SW480 (cell line): ENCODE data around the gene GPR108.

Experiments
- DNase-seq: peaks from one replicate; pipeline ENCODE4 v3.0.0-alpha.2; 2016; ENCODE audit warnings: low spot score

Gene GPR108

DNA sequence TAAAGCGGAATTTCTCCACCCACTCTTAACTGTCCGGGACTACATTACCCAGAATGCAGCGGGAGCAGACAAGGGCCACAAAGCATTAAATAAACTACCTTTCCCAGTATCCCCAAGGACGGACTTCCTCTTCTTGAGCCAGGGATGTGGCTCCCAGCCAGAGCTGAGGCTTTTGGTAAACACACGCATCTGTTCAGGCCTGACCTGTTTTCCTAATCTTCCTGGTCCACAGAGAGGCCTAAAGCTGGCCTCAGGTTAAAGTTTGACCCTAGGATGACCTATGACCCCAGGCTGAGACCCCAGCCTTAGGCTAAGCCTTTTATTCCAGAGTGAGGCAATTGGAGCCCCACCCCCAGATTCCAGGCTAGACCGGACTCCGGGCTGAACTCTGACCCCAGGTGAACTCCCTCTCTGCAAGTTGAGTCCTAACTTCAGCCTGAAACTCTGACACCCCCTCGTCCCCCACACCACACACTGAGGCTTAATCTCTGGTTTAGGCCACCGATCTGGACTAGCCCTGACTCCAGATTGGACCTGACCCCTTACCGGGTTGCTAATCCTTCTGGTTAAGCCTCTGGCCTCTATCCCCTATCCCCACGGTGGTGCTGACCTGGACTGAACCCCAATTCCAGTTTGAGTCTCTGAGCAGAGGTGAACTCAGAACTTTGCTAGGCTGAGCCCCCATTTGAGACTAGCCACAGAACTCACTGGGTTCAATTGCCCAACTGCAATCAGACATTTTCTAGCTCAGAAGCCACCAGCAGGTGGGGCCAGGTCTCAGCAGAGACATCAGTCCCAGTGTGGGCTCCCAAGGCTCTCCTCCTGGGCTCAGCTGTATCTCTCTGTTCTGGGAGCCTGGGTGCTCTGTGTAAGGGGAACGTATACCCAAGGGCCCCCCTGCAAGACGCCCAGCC, 750 bp upstream of the GPR108 start:
- DNase-seq = peak; percentile 85

DNA sequence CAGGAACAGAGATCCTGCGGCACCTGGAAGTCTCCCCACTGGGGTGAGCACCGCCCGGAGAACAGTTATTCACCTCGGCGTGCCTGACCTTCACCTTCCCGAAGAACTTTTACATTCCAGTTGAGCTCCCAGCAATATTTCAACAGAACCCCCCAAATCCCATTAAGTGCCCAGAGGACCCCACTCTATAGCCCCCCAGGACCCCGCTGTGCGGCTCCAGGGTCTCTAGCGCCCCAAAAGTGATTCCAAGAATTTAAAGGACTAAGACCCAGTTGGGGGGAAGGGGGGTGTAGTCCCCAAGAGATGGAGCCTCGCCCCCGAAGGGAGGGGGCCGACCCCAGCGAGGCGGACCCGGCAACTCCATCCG, 480 bp downstream of the GPR108 start:
- DNase-seq = no peak

DNA sequence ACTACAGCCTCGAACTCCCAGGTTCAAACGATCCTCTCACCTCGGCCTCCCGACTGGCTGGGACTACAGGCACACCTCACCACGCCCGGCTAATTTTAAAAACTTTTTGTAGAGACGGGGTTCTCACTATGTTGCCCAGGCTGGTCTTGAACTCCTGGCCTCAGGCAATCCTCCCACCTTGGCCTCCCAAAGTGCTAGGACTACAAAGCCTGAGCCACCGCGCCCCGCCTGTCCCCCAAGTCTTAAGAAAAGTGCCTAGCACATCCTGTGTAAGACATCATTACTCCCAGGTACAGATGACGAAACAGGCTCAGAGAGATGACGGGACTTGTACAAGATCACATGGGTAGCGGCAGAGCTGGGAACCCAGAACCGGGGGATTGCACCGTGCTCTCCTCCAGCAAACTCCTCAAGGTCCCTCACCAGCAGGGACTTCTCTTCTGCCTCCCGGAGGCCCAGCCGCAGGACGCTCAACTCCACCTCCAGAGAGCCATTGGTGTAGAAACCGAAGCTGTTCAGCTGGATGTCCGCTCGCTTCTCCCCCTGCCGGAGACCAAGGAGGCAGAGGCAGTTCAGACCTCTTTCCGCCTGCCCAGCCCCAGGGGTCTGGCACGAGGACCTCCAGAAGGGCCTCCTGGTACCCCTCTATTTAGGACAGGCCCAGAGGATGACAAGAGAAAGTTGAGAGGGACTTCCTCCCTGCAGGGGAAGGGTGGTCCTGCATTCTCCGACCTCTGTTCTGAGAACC, 1.0 kb downstream of the GPR108 start:
- DNase-seq = peak; percentile 77

DNA sequence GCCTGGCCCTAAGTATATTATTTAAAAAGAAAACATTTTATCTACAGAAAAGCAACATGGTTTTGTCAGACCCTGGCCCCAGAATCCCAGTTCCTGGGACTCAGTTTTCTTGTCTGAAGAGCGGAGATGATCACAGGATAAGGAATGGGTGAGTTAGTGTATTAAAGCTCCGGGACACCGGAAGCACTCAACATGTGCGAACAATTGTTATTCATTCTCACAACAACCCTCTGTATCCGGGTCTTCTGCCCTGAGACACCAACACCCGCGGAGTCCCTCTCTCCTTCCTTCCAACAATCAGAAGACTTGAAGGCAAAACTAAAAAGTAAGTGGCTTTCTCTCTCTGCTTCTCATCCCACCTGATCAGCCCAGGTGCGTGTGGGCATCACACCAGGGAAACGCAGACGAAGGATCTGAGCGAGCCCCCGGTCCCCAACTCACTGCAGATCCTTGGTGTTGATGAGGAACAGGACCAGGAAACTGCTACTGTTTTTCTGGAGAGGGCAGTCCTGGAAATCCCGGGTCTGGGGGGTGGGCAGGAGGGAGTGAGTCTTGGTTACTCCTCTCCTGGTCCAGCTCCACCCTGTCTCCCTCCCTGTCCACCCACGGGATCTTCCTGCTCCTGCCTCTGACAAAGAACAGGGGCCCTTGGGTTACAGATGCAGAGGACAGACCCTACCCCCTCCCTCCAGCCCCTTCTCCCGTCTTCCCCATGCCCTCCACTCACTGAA, 2.0 kb downstream of the GPR108 start:
- no peak for DNase-seq

DNA sequence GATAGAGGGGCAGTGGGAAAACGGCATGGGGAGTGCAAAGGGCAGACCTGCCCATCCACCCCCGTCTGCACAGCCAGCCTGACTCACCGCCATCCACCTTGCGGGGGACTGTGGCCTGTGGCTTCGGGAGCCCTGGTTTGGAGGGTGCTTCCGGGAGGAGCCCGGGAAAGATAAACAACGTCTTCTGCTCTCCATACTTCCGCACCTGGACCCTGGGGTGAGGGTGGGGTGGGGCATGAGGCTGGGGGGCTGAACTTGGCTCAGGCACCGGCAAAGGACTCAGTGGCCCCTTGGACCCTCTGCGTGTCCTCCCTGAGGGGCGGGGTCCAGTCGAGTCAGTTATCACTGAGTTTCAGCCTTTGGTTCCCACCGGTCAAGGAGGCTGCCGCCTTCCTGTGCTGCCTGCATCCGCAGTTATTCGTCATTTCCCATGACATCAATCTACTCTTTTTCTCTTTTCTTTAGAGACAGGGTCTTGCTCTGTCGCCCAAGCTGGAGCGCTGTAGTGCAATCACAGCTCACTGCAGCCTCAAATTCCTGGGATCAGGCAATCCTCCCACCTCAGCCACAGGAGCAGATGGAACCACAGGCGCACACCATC, 3.2 kb downstream of the GPR108 start:
- no peak for DNase-seq

DNA sequence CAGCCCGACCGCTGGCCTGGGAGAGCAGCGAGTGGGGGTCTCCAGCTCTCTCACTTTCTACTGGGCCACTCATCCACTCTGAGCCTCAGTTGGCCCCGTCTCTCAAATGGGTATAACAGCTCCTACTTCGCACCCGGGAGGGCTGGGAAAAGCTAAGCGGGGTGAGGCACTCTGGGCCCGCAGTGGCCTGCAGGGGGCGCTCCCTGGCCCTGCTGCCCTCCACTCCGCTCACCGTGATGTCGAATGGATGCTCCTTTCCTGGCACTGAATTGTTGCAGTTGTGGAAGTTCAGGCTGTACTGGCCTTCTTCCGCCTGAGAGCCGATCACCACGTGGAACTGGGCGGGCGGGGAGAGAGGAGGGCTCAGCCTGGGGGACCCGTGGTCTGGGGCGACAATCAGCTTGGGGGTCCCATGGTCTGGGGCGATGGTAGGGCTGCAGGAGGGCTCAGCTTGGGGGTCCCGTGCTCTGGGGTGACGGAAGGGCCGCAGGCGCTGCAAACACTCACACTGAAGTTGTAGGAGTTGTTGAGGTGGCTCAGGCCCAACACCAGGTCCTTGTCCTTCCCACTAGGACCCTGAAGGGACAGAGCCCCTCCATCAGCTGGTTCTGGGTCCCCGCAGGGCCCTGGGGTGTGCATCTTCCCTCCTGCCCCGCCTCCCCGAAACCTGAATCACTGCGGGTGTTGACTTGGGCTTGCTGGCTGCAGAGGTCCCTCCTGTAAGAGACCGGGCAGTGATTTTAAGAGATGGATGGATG, 3.9 kb downstream of the GPR108 start:
- no peak for DNase-seq

DNA sequence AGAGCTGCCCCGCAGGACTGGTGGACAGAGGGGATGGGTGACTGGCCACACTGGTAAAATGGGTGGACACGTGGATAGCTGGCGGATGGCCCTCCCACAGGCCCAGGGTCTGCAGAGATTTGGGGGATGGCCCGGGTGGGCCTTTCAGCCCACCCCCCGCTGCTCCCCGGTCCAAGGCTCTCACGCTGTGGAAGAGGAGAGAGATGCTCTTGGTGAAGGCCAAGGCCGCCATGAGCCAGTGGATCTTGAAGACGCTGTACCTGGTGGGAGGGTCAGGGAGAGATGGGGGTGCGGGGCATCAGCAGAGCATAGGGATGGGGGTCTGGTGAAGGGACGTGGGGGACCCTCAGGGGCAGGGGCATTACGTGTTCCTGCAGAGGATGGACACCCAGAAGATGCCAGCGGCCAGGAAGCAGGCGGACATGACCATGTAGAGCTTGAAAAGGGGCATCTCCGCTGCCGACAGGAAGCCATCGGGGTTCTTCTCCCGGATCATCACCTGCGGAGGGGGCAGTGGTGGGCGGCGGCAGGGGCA, 4.5 kb downstream of the GPR108 start:
- no peak for DNase-seq

DNA sequence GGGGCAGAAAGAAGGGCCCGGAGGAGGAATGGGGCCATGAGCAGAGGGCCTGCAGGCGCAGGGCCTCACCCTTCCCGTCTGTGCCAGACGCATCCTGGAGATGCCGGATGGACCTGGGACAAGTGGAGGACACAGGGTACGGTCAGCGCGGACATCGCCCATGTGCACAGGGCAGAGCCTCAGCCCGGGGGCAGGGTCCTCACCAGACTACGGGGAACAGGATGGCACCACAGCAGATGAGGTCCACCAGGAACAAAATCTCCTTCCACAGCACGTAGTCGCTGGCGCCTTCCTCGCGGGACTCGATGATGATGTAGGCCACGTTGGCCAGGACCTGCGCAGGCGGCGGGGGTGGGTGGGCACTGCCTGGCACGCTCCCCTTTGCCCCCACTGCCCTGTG, 5.6 kb downstream of the GPR108 start:
- DNase-seq = no peak

DNA sequence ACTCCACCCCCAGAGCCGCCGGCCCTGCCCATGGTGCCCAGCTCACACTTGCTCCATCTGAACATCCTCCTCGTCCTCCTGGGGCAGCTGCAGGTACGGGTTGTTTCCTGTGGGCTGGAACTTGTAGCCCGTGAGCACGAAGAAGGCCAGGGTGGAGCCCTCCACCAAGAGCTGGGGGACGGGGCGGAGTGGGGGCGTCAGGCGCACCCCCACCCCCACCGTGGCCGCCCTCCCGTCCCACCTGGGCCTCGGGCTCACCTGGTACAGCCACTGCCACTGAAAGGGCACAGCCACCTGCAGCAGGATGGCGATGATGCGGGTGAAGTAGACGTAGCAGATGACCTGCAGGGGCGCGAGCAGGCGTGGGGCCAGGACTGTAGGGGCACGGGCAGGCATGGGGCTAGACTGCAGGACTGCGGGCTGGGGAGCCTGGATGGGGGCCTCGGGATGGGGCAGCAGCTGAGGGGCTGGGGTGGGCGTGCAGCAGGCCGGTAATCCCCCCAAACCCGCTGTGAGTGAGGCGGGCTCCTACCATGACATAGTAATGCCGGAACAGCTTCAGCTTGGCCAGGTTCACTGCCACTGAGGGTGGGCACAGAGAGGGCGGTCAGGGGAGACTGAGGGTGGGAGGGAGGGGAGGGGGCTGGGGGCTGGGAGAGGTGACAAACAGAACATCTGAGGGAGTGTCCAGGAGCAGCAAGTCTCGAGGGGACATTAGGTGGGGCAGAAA, 6.3 kb downstream of the GPR108 start:
- DNase-seq = no peak

DNA sequence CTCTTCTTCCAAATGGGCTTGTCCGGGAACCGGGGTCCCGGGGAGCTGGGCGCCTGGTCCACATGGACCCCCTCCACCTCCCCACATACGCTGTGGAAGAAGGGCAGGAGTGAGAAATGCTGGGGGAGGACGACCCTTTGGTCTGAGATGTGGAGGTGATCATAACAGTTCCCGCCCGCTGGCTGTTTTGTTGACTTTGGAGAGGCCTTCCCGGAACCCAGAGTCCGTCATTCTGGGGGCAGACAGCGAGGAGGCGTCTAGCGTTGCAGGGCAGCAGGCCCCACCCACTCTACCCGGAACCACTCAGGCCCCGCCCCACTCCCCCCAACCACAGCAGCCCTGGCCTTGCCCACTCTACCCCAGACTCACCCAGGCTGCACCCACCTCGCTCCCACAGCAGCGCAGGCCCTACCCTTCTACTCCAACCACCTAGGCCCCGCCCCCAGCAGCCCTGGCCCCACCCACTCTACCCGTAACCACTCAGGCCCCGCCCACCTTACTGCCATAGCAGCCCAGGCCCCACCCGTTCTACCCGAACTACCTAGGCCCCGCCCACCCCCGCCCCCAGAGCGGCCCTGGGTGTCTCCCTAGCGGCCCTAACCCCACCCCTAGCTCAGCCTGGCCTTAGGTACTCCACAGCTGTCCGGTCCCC, 7.1 kb downstream of the GPR108 start:
- DNase-seq = peak; percentile 66

DNA sequence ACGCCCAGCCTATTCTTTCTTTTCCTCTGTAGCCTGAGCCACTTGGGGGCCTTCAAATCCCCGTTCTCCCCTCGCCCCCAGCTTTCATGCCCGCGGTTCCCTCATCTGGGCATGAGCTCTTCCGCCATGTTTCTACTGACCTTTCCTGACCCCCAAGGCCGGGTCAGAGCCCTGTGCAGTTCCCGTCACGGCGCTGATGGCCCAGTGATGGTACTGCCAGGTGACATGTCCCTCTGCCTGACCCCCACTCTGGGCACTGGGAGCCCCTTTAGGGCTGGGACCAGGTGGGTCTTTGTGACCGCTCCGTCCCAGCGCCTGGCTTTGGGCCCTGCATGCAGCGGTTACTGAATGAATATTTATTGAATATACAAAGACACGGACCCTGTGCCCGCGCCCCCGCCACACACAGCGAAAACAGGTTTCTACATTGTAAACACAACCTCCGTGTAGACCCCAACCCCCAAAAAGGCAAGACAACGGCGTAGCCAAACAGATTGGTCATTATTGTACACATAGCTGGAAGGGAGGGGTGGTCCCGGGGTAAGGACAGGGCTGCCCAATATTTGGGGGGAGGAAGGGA, 7.7 kb downstream of the GPR108 start:
- no peak for DNase-seq

DNA sequence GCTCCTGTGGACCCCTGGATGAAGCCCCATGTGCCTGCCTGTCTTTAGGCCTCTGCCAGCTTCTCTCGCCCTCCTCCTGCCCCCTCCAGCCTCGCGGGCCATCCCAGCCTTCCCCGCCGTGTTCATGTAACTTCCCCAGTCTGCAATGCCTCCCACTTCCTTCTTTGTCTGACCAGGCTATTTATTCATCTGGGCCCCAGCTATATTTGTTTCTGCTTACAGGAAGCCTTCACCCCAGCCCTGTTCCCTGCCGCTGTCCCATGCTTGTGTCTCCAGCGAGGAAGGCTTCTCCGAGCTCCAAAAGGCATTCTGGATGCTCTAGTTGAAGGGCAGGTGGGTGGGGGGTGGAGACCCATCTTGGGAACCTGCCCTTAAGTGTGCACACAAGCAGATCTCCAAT, 9.0 kb downstream of the GPR108 start:
- no peak for DNase-seq

DNA sequence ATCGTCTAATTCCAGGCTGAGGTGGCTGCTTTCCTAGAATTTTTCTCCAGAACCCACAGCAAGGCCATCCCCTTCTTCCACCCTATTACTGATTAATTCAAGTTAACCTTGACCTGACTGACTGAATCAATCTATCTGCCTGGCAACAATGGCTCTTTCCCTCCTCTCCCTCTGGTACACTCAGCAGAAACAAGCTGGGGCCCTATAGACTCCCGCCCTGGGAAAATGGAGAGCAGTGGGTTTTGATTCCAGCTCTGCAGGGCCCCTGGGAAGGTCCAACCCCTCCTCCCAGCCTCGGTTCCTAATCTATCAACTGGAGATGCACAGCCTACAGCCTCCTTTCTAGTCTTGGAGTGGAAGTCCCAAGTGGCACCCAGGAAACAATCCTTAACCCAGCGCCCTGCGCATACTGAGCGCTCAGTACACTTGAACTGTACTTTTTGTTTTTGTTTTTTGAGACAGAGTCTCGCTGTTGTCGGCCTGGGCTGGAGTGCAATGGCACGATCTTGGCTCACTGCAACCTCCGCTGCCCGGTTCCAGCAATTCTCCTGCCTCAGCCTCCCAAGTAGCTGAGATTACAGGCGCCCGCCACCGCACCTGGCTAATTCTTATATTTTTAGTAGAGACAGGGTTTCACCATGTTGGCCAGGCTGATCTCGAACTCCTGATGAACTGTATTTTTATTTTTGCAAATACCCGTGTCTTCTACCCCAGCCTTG, 11.7 kb downstream of the GPR108 start:
- DNase-seq = no peak

DNA sequence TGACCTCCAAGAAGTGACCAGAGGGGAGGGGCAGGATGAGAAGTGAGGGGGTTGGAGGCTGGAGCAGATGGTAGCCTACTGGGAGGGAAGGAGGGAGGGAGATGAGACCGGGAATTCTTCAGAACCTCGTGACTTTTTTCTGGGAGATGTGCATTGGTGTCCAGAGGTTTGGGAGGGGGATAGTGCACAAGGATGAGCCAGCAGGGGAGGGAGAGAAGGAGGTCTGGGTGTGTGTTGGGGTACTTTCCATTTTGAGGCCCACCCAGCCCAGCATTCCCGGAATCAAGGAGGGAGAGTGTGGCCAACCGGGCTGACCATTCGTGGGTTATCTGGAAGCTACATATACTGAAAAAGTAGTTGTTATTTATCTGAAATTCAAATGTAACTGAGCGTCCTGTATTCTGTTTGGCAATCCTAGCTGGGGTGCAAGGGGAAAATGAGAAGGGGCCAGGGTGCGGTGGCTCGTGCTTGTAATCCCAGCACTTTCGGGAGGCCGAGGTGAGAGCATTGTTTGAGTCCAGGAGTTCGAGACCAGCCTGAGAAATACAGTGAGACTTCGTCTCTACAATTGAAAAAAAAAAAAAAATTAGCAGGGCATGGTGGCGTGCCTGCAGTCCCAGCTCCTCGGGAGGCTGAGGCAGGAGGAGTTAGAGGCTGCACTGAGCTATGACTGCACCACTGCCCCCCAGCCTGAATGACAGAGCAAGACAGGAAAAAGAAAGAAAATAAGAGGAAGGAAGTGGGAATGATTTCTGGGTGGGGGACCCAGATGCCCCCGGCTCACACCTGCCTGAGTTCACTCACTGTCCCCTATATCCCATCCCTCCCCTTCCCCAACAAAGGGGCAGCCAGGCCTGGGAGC, 12.5 kb downstream of the GPR108 start:
- no peak for DNase-seq

DNA sequence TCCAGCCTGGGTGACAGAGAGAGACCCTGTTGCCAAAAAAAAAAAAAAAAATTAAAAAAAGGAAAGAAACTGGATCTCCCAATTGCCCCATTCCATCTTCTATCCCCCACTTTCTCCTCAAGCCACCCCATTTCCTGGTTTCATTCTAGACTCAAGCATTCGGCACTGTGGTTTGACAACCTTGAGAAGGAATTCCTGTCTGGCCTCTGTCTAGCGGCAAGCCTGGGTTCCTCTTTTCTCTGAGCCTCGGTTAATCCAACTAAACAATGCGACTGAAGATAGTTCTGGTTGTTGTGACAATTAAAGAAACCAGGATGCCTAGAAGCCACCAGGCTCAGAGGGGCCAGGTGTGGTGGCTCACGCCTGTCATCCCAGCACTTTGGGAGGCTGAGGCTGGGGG, 13.6 kb downstream of the GPR108 start:
- DNase-seq = no peak

DNA sequence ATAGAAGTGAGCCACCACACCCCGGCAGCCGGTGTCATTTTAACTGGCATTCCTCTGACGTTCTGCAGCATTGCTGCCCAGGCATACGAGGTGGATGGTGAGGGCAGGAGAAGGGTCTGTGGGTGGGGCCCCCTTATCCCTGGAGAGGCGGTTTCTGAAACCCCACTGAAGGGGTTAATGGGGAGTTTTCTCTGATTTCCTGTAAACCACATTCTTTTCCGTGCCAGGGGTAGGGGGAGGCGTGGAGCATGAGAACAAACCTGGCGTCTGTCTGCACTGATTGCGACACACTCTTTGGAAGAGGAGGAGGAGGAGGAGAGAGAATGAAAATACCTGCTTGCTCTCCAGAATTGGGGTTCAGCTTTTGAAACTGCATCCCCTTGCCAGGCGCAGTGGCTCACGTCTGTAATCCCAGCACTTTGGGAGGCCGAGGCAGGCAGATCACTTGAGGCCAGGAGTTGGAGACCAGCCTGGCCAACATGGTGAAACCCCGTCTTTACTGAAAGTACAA, 14.2 kb downstream of the GPR108 start:
- DNase-seq = no peak

DNA sequence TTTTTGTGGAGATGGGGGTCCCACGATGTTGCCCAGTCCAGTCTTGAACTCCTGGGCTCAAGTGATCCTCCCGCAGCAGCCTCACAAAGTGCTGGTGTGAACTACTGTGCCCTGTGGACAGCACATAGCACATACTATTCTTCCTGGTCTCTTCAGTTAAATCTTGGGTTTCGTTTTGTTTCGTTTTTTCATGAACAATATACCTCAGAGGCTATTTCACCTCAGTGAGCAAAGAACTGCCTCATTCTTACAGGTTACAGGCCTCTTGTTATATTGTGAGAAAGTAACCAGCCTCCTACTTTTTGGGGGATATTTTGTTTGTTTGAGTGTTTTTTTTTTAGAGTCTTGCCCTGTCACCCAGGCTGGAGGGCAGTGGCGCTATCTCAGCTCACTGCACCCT, 15.6 kb downstream of the GPR108 start:
- no peak for DNase-seq

DNA sequence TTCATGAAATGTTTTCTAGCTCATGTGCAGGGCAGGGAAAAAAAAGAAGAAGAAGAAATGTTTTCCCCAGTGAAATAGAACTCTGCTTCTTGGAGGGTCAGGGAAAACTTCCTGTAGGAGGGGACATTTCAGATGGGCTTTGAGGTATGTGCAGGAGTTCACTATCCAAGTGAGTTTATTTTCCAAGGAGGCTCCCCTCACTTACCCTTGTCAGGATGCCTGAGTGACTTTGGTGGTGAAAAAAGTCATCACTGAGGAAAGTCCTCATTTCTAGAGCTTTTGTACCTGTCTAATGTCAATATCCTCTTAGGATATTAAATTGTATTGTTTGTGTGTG, 16.3 kb downstream of the GPR108 start:
- no peak for DNase-seq
